HG02885 (cell line): Measurements from ENCODE around the gene TSPEAR.
"Not testable (repeated sequence)": the region's sequence is repeated elsewhere in the genome, so short reads cannot be mapped to it uniquely, and the experiment has no call there.

Experiments
- ATAC-seq: cut with Tn5 transposase; IDR thresholded peaks from one replicate; pipeline ENCODE4 v1.9.1; 2021; ENCODE audit warnings: mild to moderate bottlenecking; ENCODE audit not compliant: unreplicated experiment, poor library complexity

The TSPEAR gene

GRCh38 chr21:44657635-44658540, 53.5 kb downstream of the TSPEAR start, which contains the start of gene KRTAP12-3:
KRTAP12-3 (plus strand) TSS chr21:44657932; CDS start chr21:44657980, 48 bp downstream.
- ATAC-seq = no peak

- no peak for ATAC-seq
Observed at GRCh38 chr21:44656868-44657267, 54.5 kb downstream of the TSPEAR start.

GRCh38 chr21:44654576-44655175, 56.7 kb downstream of the TSPEAR start, which contains the start of gene KRTAP12-4:
KRTAP12-4 (minus strand) TSS chr21:44654659; CDS start chr21:44654614, 45 bp downstream.
- ATAC-seq = no peak

- ATAC-seq = no peak
Observed at GRCh38 chr21:44653656-44654575, 57.5 kb downstream of the TSPEAR start.

GRCh38 chr21:44653123-44653522, 58.2 kb downstream of the TSPEAR start:
- ATAC-seq = no peak

GRCh38 chr21:44650973-44651675, 60.2 kb downstream of the TSPEAR start:
- no peak for ATAC-seq

GRCh38 chr21:44650265-44650972, 61.0 kb downstream of the TSPEAR start:
- no peak for ATAC-seq

GRCh38 chr21:44649521-44650100, 61.8 kb downstream of the TSPEAR start:
- no peak for ATAC-seq

- no peak for ATAC-seq
Observed at GRCh38 chr21:44648557-44649311, 62.6 kb downstream of the TSPEAR start.

GRCh38 chr21:44647222-44647552, 64.2 kb downstream of the TSPEAR start:
- no peak for ATAC-seq

GRCh38 chr21:44646366-44647221, 64.8 kb downstream of the TSPEAR start, which contains the start of gene KRTAP10-11:
KRTAP10-11 (plus strand) TSS chr21:44646414; CDS start chr21:44646459, 45 bp downstream.
- not testable (repeated sequence) for ATAC-seq

- no peak for ATAC-seq
Observed at GRCh38 chr21:44644878-44645277, 66.5 kb downstream of the TSPEAR start.

- no peak for ATAC-seq
Observed at GRCh38 chr21:44643741-44644310, 67.5 kb downstream of the TSPEAR start.

- no peak for ATAC-seq
Observed at GRCh38 chr21:44640761-44641160, 70.6 kb downstream of the TSPEAR start.

GRCh38 chr21:44639331-44639655, 72.1 kb downstream of the TSPEAR start:
- no peak for ATAC-seq

- ATAC-seq = not testable (repeated sequence)
Observed at GRCh38 chr21:44638506-44639330, 72.7 kb downstream of the TSPEAR start.
